Fibroblast of villous mesenchyme (primary cell): ENCODE results near the gene TYRO3. TPM values are rescaled to one million over a fixed set of nuclear protein-coding genes. Genes with fewer than 3 reads are reported as not detected.
A peak's percentile ranks its signal among the peaks of the same experiment; 100 is the strongest.

Source experiments
- DNase-seq: peaks from one replicate; pipeline ENCODE4 v3.0.0-alpha.2; 2010; ENCODE audit warnings: low read depth
- H3K4me3 ChIP-seq: 2 replicates; pipeline ENCODE4 v1.5.1; 2011; ENCODE audit warnings: low read depth, mild to moderate bottlenecking, low read length
- total RNA-seq: library from RNA; depleted of rRNA; stranded (reverse); fragments of >200 nt; gene quantifications from 2 replicates; pipeline ENCODE4 v1.2.3, GENCODE V29; 2012
- TF ChIP-seq, protein P1 (sequence below): IDR thresholded peaks from 2 replicates; pipeline ENCODE4 v1.5.1; 2012; ENCODE audit warnings: low read depth, mild to moderate bottlenecking, low read length; ENCODE audit not compliant: insufficient read depth

TYRO3 gene
- 13.8 and 14.5 TPM in 2 replicates for total RNA-seq

DNA sequence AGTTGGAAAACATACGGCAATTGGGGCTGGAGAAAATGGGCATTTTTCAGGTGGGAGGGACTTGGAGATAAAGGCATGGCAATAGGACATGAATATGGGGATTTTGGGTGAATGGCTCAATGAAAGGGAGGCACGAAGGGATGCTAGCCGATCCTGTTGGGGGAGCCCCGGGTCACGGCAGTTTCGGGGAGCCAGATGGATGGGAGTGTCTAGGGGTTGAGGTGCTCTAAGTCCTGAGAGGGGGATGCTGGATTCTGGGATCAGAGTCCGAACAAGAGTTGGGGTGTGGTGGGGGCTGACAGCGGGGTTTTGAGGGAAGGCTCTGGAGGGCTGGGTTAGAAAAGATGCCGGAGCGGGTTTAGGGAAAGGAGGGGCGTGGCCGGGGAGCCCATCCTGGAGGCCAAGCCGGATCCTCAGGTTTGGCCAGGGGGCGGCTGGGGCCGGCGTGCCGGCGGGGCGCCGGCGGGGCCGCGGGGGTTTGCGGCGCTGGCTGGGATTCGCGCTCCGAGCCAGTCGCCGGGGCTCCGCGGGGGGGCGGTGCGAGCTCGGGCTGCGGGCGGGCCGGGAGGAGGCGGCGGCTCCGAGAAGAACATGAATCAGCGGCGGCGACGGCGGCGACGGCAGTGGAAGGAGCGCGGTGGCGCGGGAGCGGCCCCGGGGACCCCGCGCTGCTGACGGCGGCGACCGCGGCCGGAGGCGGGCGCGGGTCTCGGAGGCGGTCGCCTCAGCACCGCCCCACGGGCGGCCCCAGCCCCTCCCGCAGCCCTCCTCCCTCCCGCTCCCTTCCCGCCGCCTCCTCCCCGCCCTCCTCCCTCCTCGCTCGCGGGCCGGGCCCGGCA is at the start of gene TYRO3:
TSS of gene TYRO3 (plus strand) at position 813 of the 839 bp plus-strand sequence. CDS start 46 bp downstream, outside the sequence.
- peak within 1 kb of the TSS; percentile 70 for H3K4me3 ChIP-seq
- DNase-seq, result peak; percentile 53
- TF ChIP-seq, protein P1, sequence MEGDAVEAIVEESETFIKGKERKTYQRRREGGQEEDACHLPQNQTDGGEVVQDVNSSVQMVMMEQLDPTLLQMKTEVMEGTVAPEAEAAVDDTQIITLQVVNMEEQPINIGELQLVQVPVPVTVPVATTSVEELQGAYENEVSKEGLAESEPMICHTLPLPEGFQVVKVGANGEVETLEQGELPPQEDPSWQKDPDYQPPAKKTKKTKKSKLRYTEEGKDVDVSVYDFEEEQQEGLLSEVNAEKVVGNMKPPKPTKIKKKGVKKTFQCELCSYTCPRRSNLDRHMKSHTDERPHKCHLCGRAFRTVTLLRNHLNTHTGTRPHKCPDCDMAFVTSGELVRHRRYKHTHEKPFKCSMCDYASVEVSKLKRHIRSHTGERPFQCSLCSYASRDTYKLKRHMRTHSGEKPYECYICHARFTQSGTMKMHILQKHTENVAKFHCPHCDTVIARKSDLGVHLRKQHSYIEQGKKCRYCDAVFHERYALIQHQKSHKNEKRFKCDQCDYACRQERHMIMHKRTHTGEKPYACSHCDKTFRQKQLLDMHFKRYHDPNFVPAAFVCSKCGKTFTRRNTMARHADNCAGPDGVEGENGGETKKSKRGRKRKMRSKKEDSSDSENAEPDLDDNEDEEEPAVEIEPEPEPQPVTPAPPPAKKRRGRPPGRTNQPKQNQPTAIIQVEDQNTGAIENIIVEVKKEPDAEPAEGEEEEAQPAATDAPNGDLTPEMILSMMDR, result no peak

DNA sequence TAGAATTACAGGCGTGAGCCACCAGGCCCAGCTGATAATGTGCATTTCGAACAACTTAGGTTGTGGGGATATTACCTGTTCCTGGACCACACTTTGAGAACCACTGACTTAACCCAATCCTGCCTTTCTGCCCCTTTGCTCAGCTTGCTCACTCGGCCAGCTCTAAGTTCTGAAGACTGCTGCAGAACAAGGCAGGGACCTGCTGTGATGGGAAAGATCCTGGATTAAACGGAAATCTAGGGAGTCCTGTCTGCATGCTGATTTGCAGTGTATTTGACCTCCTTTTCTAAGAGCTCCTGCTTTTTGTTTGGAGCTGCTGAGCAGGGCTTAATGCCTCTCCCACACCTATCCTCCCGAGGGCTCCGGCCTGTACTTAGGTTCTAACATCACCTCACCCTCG is 48.3 kb upstream of the TYRO3 start:
- DNase-seq, result no peak
- TF ChIP-seq, protein P1, result no peak
- H3K4me3 ChIP-seq, result no peak overlapping the region

DNA sequence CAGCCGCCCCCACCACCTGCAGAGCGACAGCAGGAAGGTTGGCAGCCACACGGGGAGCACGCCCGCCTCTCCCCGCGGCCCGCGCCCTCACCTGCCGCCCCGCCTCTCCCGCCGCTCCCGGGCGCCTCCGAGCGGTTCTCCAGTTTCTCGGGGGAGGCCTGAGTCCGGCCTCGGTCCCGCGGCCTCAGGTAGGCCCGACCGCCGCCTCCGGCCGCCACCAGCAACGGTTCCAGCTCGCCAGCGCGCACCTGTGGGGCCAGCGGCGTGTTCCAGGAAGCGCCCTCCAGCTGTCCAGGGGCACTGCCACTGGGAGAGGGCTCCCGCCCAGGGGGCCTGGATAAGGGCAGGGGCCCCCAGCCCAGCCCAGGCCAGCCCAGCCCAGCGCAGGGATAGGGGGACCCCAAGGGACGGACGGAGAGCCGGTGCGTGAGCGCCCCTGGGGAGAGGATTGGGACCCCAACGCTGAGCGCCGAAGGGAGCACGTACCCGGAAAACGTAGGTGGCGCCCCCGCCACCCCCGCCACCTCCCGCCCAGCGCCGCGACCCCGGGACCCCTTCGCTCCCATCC is 47.6 kb upstream of the TYRO3 start:
- no peak for DNase-seq
- no peak overlapping the region for H3K4me3 ChIP-seq
- TF ChIP-seq, protein P1, result no peak

DNA sequence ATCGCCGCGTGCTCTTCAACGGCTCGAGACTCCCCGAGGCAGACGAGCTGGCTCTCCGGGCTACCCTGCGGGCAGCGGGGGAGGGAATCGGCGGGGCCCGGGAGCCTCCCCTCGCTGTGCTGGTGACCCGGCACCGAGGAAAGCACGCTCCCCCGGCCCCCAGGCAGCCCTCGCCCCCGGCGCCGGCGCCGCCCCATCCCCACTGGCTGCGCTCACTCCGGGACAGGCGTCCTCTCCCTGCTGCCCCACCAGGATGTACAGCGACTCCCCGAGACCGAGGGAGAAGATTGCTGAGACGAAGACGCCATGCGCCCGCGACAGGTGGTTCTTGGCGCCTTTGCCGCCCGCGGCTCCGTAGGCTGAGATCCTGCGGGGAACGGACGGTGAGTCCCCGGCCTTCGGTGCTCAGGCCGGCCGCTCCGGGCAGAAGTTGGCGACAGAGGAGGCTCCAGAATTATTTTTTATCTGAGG is 47.1 kb upstream of the TYRO3 start:
- no peak for DNase-seq
- TF ChIP-seq, protein P1, result no peak
- H3K4me3 ChIP-seq, result no peak overlapping the region

DNA sequence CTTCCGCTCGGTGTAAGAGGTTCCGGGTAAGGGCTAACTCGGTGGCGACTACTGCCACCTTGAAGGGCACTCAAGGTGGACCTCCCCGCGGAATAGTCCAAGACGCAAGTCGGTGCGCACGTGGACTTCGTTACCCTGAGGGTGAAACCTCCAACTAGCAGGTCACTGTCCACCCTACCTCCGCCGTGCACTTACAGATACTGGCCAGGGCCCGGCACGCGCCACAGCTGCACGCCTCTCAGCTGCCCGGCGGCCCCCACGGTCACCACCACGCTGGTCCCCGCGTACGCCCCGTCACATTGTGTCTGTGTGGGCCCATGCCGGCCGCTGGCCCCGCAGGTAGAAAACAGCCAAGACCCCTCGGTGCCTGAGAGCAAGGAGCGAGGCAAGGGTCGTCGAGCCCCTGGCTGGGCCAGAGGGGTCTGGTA is 46.5 kb upstream of the TYRO3 start:
- DNase-seq, result no peak
- H3K4me3 ChIP-seq, result peak overlapping the region; percentile 63
- TF ChIP-seq, protein P1, result no peak

DNA sequence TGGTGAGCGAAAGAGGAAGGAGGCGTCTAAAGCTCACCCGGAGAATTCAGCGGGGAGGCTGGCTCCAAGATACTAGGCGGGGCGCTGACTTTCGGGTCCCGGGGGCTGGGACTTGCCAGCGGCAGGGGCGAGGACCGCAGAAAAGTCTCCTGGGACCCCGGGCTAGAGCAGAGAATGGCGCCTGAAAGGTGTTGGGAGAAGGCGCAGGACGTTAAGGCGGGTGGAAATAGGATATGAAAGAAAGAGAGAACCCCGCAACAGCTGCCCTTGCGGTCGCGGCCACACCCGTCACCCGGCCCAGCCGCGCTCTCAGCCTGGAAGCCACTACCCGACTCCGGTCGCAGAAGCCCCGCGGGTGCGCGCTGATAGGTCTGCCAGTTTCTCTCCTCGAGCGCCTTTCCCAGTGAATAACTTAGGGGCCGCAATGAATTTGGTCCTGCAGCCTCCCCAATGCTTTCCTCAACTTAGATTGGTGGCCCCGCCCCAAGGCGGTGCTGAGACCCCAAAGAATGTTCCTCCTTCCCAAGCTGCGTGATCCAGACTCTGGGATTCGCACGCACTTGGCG is 46.0 kb upstream of the TYRO3 start:
- peak; percentile 45 for DNase-seq

More for the DNA sequence above, 46.0 kb upstream of the TYRO3 start:
- H3K4me3 ChIP-seq, result peak overlapping the region; percentile 63
- TF ChIP-seq, protein P1, result no peak
